Heart right ventricle (tissue), 16 donors: Measurements from ENCODE around the gene FBXO10. TPM values are rescaled to one million over a fixed set of nuclear protein-coding genes. Genes with fewer than 3 reads are reported as not detected.
A peak's percentile ranks its signal among the peaks of the same experiment; 100 is the strongest.

Source experiments
- ATAC-seq, 8 donors: fragments of 200-7000 bp; cut with Tn5 transposase; one replicate each; pipeline ENCODE4 v1.9.1; 2020; ENCODE audit warnings: mild to moderate bottlenecking in 8 of 8, moderate library complexity in 8 of 8, moderate number of reproducible peaks in 1 of 8
- DNase-seq, 2 donors: peaks; one replicate each; pipeline ENCODE4 v3.0.0-alpha.2; 2020
- H3K27ac ChIP-seq, 10 donors: fragments of 200-600 bp; sonication (generic) in 2 of 10; one replicate each; pipeline versions ENCODE4 v1.5.0 to v1.8.0; 2020 to 2022; ENCODE audit warnings: mild to moderate bottlenecking in 3 of 10
- H3K27me3 ChIP-seq, 7 donors: fragments of 200-600 bp; one replicate each; pipeline ENCODE4 v1.8.0; 2021 to 2022; ENCODE audit warnings: mild to moderate bottlenecking in 2 of 7
- H3K36me3 ChIP-seq, 9 donors: fragments of 200-600 bp; sonication (generic) in 1 of 9; one replicate each; pipeline versions ENCODE4 v1.5.0 to v1.8.0; 2020 to 2022; ENCODE audit warnings: mild to moderate bottlenecking in 2 of 9
- H3K4me1 ChIP-seq, 9 donors: fragments of 200-600 bp; sonication (generic) in 1 of 9; one replicate each; pipeline versions ENCODE4 v1.5.0 to v1.8.0; 2020 to 2022; ENCODE audit warnings: mild to moderate bottlenecking in 4 of 9
- H3K4me3 ChIP-seq, 10 donors: fragments of 200-600 bp; sonication (generic) in 2 of 10; one replicate each; pipeline versions ENCODE4 v1.5.0 to v1.8.0; 2020 to 2022; ENCODE audit warnings: mild to moderate bottlenecking in 7 of 10, moderate library complexity in 2 of 10
- H3K9me3 ChIP-seq, 11 donors: fragments of 200-600 bp in 10 of 11; sonication (generic) in 2 of 11; one replicate each; pipeline versions ENCODE4 v1.5.0 to v1.8.0; 2013 to 2022; ENCODE audit warnings: mild to moderate bottlenecking in 2 of 11, control low read depth in 1 of 11, moderate library complexity in 1 of 11
- CTCF ChIP-seq, 9 donors: fragments of 200-600 bp; sonication (generic) in 2 of 9; IDR thresholded peaks; one replicate each; pipeline versions ENCODE4 v1.5.0 to v1.8.0; 2021 to 2022; ENCODE audit warnings: antibody characterized with exemption in 9 of 9, mild to moderate bottlenecking in 5 of 9, moderate library complexity in 1 of 9
- WGBS, 2 donors: extraction: QIAGEN DNeasy Blood & Tissue Kit; methylation state at CpG; one replicate each; pipeline ENCODE4 v1.1.7; 2013; ENCODE audit warnings: inconsistent platforms in 1 of 2; 5-methylcytosine and 5-hydroxymethylcytosine counted together
- intact Hi-C, 10 donors: fragments of 100-400 bp; cut with DNase I; formaldehyde crosslinking; loops; one replicate each; pipeline versions ENCODE4 v1.11.1 to v1.14.2; 2022
- polyA plus RNA-seq, 2 donors: library from polyadenylated mRNA; stranded (reverse); fragments of 200-250 nt; gene quantifications; one replicate each; pipeline ENCODE4 v1.2.3, GENCODE V29; 2013
- total RNA-seq, 10 donors: library from RNA; stranded (reverse); fragmentation: NEBNext Ultra II Directional in 3 of 10; extraction: Animal tissue kit (Norgen Biotek cat#: 25700) in 3 of 10; gene quantifications; one replicate each; pipeline versions ENCODE4 v1.2.1 to v1.2.4, GENCODE V29; 2021 to 2023
- donor health status: Arrhythmogenic right ventricular cardiomyopathy.
- donor health status: ischemic (EF 13 %, LVEDD 7.1; RV severe dilation, severe dysfunction).
- donor health status: healthy with polysubstance abuse.
- donor health status: DM: no; HTN: yes; CAD: no.
- donor health status: DM: no; HTN: no; CAD: no.
- donor health status: ischemic (EF 25% LVEDD 6.9; RV normal size, moderate dysfunction).
- donor health status: ischemic (EF 25% LVEDD 5.7; RV mildly dilated, moderate dysfunction).
- donor health status: healthy.
- donor health status: DM: yes; HTN: yes; CAD: no.
- donor health status: Ischemic cardiomyopathy.
- donor health status: ischemic (EF 35%, LVEDD 5.7; RV mildly dilated, moderate dysfunction).
- donor health status: nonischemic (EF 11% LVEDD 7.7; RV severe dilation, severe dysfunction).
- donor health status: DM: yes; HTN: yes; CAD: no.
- donor health status: PGD.
- donor health status: ischemic (EF 29% LVEDD 5.4; RV normal size, mild dysfunction).
- donor health status: nonischemic (EF 23%, LVEDD 6.1; RV moderate dilation, normal function).

Gene FBXO10
- total and polyA plus RNA-seq, 12 donors: 2.3 to 7.4 (median 5.8) TPM

- WGBS, 2 donors: 85 to 89% methylated on average over 6 of the region's 6 CpGs
- Histone ChIP-seq H3K4me3 (peak overlapping the region in 3 of 10 donors; percentile 8 to 31 (median 21)), H3K36me3 (peaks cover 0 to 4% (median 0%) of the 10 kb centered on the region in 9 donors), H3K9me3 (no peaks in the 10 kb centered on the region), H3K27ac (no peak overlapping the region), H3K27me3 (peaks cover 0 to 16% (median 5%) of the 10 kb centered on the region in 7 donors), H3K4me1 (peaks cover 0 to 42% (median 21%) of the 10 kb centered on the region in 9 donors)
- TF ChIP-seq CTCF (IDR thresholded peaks at IDR 0.05): no peak
- DNase-seq (no peak), ATAC-seq (no peak)
- intact Hi-C loops: loop anchor here in 3 of 10 donors (10.0 kb wide), 3 partner anchors 51 to 191 kb away; partner anchors contain the start of genes EXOSC3 (in 1 of the 3) and FRMPD1 (in 1 of the 3)
Measured at GRCh38 chr9:37593883-37594448, 17.8 kb upstream of the FBXO10 start.

- H3K27ac ChIP-seq: peak within 1 kb of the TSS; percentile 43 to 90 (median 80)
- peaks cover 0 to 20% (median 6%) of the 10 kb centered on the region in 9 donors for H3K36me3 ChIP-seq
- peak within 1 kb of the TSS; percentile 69 to 95 (median 82) for H3K4me3 ChIP-seq
- WGBS, 2 donors: 0% methylated on average over 72 of the region's 72 CpGs
- H3K27me3 ChIP-seq: peaks cover 0 to 10% (median 3%) of the 10 kb centered on the region in 7 donors
- ATAC-seq (peak; percentile 98 to 100 (median 98)), DNase-seq (peak; percentile 92 to 94)
- peaks cover 0 to 42% (median 21%) of the 10 kb centered on the region in 9 donors for H3K4me1 ChIP-seq
- H3K9me3 ChIP-seq: no peaks in the 10 kb centered on the region
- TF ChIP-seq CTCF (IDR thresholded peaks at IDR 0.05): no peak
- intact Hi-C loops: loop anchor here in 3 of 10 donors (10.0 kb wide), 3 partner anchors 52 to 192 kb away; partner anchors contain the start of genes EXOSC3 (in 1 of the 3) and FRMPD1 (in 1 of the 3)
Measured at GRCh38 chr9:37592108-37592951, 16.1 kb upstream of the FBXO10 start, which contains the start of gene TOMM5. Gene TOMM5 (minus strand): TSS chr9:37592597. CDS start chr9:37592532, 65 bp downstream.

- no peak for ATAC-seq
- Histone ChIP-seq H3K27ac (no peak overlapping the region), H3K36me3 (peaks cover 0 to 68% (median 20%) of the 10 kb centered on the region in 9 donors), H3K4me3 (no peak overlapping the region), H3K4me1 (peaks cover 0 to 24% (median 19%) of the 10 kb centered on the region in 9 donors), H3K9me3 (no peaks in the 10 kb centered on the region), H3K27me3 (no peaks in the 10 kb centered on the region)
- no peak for DNase-seq
- TF ChIP-seq CTCF (IDR thresholded peaks at IDR 0.05): no peak
- 83 to 84% methylated on average over 4 of the region's 4 CpGs for WGBS, 2 donors
- intact Hi-C loops: loop anchor here in 6 of 10 donors (10.0 kb wide), 5 partner anchors 113 to 207 kb away; partner anchors contain the start of genes EXOSC3 (in 2 of the 6) and TRMT10B (in 1 of the 6)
Measured at GRCh38 chr9:37587521-37587920, 11.3 kb upstream of the FBXO10 start.

- H3K4me3 ChIP-seq: no peak overlapping the region
- TF ChIP-seq CTCF (IDR thresholded peaks at IDR 0.05): no peak
- no peaks in the 10 kb centered on the region for H3K27me3 ChIP-seq
- H3K27ac ChIP-seq: no peak overlapping the region
- no peaks in the 10 kb centered on the region for H3K4me1 ChIP-seq
- H3K9me3 ChIP-seq: no peaks in the 10 kb centered on the region
- peaks cover 0 to 83% (median 20%) of the 10 kb centered on the region in 9 donors for H3K36me3 ChIP-seq
- WGBS, 2 donors: 93 to 98% methylated on average over 3 of the region's 3 CpGs
- ATAC-seq (no peak), DNase-seq (no peak)
- intact Hi-C loops: loop anchor here in 6 of 10 donors (10.0 kb wide), 5 partner anchors 109 to 211 kb away; partner anchors contain the start of genes EXOSC3 (in 2 of the 6) and TRMT10B (in 1 of the 6)
Measured at GRCh38 chr9:37583522-37584121, 7.4 kb upstream of the FBXO10 start.
